ENCODE results near the gene FAM98B.

Gene FAM98B

DNA sequence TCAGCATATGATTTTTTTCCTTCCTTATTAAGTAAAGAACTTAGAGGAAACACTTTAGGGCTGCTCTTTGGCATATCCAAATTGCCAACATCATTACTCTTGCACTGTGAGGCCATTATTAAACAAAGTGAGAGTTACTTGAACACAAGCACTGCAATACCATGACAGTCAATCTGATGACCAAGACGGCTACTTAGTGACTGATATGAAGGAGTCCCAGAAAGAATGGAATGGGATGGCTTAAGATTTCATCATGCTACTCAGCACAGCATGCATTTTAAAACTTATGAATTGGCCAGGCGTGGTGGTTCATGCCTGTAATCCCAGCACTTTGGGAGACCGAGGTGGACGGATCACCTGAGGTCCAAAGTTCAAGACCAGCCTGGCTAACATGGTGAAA is 55.2 kb downstream of the FAM98B start (continued):
- TF ChIP-seq, protein P1, sequence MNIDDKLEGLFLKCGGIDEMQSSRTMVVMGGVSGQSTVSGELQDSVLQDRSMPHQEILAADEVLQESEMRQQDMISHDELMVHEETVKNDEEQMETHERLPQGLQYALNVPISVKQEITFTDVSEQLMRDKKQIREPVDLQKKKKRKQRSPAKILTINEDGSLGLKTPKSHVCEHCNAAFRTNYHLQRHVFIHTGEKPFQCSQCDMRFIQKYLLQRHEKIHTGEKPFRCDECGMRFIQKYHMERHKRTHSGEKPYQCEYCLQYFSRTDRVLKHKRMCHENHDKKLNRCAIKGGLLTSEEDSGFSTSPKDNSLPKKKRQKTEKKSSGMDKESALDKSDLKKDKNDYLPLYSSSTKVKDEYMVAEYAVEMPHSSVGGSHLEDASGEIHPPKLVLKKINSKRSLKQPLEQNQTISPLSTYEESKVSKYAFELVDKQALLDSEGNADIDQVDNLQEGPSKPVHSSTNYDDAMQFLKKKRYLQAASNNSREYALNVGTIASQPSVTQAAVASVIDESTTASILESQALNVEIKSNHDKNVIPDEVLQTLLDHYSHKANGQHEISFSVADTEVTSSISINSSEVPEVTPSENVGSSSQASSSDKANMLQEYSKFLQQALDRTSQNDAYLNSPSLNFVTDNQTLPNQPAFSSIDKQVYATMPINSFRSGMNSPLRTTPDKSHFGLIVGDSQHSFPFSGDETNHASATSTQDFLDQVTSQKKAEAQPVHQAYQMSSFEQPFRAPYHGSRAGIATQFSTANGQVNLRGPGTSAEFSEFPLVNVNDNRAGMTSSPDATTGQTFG (tag by site-specific recombination; IDR thresholded peaks at IDR 0.05; ENCODE audit: borderline replicate concordance) = no peak
- TF ChIP-seq, protein P2, sequence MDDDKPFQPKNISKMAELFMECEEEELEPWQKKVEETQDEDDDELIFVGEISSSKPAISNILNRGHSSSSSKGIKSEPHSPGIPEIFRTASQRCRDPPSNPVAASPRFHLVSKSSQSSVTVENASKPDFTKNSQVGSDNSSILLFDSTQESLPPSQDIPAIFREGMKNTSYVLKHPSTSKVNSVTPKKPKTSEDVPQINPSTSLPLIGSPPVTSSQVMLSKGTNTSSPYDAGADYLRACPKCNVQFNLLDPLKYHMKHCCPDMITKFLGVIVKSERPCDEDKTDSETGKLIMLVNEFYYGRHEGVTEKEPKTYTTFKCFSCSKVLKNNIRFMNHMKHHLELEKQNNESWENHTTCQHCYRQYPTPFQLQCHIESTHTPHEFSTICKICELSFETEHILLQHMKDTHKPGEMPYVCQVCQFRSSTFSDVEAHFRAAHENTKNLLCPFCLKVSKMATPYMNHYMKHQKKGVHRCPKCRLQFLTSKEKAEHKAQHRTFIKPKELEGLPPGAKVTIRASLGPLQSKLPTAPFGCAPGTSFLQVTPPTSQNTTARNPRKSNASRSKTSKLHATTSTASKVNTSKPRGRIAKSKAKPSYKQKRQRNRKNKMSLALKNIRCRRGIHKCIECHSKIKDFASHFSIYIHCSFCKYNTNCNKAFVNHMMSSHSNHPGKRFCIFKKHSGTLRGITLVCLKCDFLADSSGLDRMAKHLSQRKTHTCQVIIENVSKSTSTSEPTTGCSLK (tag by site-specific recombination; IDR thresholded peaks at IDR 0.05) = no peak
- TF ChIP-seq WT1 (tag by site-specific recombination; IDR thresholded peaks at IDR 0.05) (no peak), ZNF416 (tag by site-specific recombination; IDR thresholded peaks at IDR 0.05) (no peak)

DNA sequence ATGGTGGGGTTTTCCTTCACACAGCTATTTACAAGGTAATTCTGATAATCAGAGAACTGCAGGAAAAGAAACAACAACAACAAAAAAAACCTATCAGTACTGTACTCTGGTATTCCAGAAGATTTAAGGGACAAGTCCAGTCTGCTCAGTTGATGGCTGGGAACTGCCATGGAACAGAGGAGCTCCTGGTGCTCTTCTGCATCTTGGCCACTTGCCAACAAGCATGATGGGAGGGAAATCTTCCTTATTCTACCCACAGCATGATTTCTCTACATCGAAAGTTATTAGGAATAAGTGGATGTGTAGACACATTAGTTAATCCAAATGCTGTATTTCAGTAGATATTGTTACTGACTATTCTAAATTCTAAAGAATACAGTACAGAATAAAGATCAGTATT is 59.0 kb downstream of the FAM98B start:
- TF ChIP-seq ZNF16 (tag by site-specific recombination; IDR thresholded peaks at IDR 0.05; ENCODE audit: low read depth) = no peak
- TF ChIP-seq, protein P3, sequence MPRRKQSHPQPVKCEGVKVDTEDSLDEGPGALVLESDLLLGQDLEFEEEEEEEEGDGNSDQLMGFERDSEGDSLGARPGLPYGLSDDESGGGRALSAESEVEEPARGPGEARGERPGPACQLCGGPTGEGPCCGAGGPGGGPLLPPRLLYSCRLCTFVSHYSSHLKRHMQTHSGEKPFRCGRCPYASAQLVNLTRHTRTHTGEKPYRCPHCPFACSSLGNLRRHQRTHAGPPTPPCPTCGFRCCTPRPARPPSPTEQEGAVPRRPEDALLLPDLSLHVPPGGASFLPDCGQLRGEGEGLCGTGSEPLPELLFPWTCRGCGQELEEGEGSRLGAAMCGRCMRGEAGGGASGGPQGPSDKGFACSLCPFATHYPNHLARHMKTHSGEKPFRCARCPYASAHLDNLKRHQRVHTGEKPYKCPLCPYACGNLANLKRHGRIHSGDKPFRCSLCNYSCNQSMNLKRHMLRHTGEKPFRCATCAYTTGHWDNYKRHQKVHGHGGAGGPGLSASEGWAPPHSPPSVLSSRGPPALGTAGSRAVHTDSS (tag by site-specific recombination; IDR thresholded peaks at IDR 0.05) = no peak
- TF ChIP-seq, protein P4, sequence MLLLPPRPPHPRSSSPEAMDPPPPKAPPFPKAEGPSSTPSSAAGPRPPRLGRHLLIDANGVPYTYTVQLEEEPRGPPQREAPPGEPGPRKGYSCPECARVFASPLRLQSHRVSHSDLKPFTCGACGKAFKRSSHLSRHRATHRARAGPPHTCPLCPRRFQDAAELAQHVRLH (tag by site-specific recombination; IDR thresholded peaks at IDR 0.05) = no peak
- TF ChIP-seq, protein P5, sequence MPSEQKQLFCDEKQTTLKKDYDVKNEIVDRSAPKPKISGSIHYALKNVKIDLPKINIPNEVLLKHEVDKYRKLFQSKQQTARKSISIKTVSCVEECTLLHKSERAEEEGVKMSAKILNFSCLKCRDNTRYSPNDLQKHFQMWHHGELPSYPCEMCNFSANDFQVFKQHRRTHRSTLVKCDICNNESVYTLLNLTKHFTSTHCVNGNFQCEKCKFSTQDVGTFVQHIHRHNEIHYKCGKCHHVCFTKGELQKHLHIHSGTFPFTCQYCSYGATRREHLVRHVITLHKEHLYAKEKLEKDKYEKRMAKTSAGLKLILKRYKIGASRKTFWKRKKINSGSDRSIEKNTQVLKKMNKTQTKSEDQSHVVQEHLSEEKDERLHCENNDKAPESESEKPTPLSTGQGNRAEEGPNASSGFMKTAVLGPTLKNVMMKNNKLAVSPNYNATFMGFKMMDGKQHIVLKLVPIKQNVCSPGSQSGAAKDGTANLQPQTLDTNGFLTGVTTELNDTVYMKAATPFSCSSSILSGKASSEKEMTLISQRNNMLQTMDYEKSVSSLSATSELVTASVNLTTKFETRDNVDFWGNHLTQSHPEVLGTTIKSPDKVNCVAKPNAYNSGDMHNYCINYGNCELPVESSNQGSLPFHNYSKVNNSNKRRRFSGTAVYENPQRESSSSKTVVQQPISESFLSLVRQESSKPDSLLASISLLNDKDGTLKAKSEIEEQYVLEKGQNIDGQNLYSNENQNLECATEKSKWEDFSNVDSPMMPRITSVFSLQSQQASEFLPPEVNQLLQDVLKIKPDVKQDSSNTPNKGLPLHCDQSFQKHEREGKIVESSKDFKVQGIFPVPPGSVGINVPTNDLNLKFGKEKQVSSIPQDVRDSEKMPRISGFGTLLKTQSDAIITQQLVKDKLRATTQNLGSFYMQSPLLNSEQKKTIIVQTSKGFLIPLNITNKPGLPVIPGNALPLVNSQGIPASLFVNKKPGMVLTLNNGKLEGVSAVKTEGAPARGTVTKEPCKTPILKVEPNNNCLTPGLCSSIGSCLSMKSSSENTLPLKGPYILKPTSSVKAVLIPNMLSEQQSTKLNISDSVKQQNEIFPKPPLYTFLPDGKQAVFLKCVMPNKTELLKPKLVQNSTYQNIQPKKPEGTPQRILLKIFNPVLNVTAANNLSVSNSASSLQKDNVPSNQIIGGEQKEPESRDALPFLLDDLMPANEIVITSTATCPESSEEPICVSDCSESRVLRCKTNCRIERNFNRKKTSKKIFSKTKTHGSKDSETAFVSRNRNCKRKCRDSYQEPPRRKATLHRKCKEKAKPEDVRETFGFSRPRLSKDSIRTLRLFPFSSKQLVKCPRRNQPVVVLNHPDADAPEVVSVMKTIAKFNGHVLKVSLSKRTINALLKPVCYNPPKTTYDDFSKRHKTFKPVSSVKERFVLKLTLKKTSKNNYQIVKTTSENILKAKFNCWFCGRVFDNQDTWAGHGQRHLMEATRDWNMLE (tag by site-specific recombination; conservative IDR thresholded peaks at IDR 0.05; ENCODE audit: low read depth) = no peak
- no peak for TF ChIP-seq ZNF791 (tag by site-specific recombination; IDR thresholded peaks at IDR 0.05)
- no peak for TF ChIP-seq ZNF530 (tag by site-specific recombination; IDR thresholded peaks at IDR 0.05; ENCODE audit: low read depth)
- TF ChIP-seq, protein P6, sequence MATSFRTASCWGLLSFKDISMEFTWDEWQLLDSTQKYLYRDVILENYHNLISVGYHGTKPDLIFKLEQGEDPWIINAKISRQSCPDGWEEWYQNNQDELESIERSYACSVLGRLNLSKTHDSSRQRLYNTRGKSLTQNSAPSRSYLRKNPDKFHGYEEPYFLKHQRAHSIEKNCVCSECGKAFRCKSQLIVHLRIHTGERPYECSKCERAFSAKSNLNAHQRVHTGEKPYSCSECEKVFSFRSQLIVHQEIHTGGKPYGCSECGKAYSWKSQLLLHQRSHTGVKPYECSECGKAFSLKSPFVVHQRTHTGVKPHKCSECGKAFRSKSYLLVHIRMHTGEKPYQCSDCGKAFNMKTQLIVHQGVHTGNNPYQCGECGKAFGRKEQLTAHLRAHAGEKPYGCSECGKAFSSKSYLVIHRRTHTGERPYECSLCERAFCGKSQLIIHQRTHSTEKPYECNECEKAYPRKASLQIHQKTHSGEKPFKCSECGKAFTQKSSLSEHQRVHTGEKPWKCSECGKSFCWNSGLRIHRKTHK (tag by site-specific recombination; IDR thresholded peaks at IDR 0.05) = no peak
- TF ChIP-seq ZSCAN23 (tag by site-specific recombination; IDR thresholded peaks at IDR 0.05) = no peak
- no peak for TF ChIP-seq ZNF350 (tag by site-specific recombination; IDR thresholded peaks at IDR 0.05)
- TF ChIP-seq, protein P7, sequence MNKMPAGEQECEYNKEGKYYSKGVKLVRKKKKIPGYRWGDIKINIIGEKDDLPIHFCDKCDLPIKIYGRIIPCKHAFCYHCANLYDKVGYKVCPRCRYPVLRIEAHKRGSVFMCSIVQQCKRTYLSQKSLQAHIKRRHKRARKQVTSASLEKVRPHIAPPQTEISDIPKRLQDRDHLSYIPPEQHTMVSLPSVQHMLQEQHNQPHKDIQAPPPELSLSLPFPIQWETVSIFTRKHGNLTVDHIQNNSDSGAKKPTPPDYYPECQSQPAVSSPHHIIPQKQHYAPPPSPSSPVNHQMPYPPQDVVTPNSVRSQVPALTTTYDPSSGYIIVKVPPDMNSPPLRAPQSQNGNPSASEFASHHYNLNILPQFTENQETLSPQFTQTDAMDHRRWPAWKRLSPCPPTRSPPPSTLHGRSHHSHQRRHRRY (tag by site-specific recombination; IDR thresholded peaks at IDR 0.05) = no peak
- TF ChIP-seq ZNF555 (tag by site-specific recombination; conservative IDR thresholded peaks at IDR 0.05) = no peak
- TF ChIP-seq ZNF514 (tag by site-specific recombination; IDR thresholded peaks at IDR 0.05) = no peak
- TF ChIP-seq ZNF404 (tag by site-specific recombination; IDR thresholded peaks at IDR 0.05) = no peak
- no peak for TF ChIP-seq ZNF239 (tag by site-specific recombination; IDR thresholded peaks at IDR 0.05)
- no peak for TF ChIP-seq ZNF211 (tag by site-specific recombination; IDR thresholded peaks at IDR 0.05; ENCODE audit: low read depth)
- no peak for TF ChIP-seq ZBTB20 (tag by site-specific recombination; IDR thresholded peaks at IDR 0.05)
- ChIA-PET CTCF (interaction anchor here (1.0 kb wide), 1 partner anchor 178 kb away, joined by 4 read pairs; no protein-coding TSS in a partner anchor), POLR2A (no interaction called here)
- H3K27ac ChIP-seq (ENCODE audit: extremely low read depth, low read depth, low read length) = no peak overlapping the region
- no peak overlapping the region for H3K4me3 ChIP-seq (ENCODE audit: low read depth, low read length)
- H3K4me1 ChIP-seq (ENCODE audit: control insufficient read depth, insufficient read depth, low read length) = no peaks in the 10 kb centered on the region
- no peaks in the 10 kb centered on the region for H3K9me3 ChIP-seq (ENCODE audit: control insufficient read depth, insufficient read depth, low read depth, low read length)
- no peaks in the 10 kb centered on the region for H3K36me3 ChIP-seq (ENCODE audit: control insufficient read depth in 2 of 2, insufficient read depth in 1 of 2, low read length in 2 of 2)
